Anterior cingulate cortex (tissue), 58 donors: ENCODE results near the gene BFSP1.
A peak's percentile ranks its signal among the peaks of the same experiment; 100 is the strongest.

Experiments used
- DNase-seq, 58 donors: peaks; one replicate each; lab custom pipeline; 2025; lab: John Stamatoyannopoulos, UW

Gene BFSP1

DNA sequence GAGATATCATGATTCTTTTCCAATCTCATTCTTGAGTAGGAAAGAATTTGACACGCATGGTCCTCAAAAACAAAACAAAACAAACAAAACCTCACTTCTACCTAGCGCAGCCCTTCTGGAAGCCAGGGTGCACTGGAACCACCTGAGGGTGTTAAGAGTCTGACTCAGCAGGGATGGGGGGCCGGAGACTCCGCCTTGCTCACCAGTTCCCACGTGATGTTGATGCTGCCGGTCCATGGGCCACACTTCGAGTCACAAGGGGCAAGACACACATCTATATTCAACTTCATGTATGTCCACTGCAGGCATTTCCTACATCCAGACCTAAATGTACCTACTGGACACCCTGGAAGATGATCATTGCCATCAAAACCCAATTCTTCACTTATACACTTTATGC lies 30.4 kb downstream of the BFSP1 start:
- no peak for DNase-seq

DNA sequence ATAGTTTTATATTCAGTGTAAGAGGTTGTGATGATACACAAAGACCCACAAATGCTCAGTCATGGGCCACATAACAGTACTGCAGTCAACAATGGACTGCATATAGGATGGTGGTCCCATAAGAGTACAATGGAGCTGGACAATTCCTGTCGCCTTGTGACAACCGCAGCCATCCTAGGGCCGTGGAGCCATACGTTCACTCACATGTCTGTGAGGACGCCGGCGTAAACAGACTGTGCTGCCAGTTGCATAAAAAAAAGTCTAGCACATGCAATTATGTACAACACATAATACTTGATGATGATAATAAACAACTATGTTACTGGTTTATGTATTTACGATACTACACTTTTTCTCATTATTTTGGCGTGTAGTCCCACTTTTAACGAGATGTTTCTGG lies 30.9 kb downstream of the BFSP1 start:
- no peak for DNase-seq

DNA sequence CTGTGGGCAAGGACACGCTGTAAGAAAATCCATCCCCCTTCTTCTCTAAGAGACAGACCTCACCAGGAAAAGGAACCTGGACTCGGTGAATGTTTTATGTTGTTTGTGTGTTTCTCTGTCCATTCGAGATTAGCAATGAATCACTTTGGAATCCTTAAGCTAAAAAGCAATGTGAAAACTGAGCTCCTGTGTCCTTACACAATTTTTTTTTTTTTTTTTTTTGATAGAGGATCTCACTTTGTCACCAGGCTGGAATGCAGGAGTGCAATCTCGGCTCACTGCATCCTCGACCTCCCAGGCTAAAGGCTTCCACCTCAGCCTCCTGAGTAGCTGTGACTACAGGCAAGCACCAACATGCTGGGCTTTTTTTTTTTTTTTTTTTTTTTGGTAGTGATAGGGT lies 32.1 kb downstream of the BFSP1 start:
- no peak for DNase-seq

DNA sequence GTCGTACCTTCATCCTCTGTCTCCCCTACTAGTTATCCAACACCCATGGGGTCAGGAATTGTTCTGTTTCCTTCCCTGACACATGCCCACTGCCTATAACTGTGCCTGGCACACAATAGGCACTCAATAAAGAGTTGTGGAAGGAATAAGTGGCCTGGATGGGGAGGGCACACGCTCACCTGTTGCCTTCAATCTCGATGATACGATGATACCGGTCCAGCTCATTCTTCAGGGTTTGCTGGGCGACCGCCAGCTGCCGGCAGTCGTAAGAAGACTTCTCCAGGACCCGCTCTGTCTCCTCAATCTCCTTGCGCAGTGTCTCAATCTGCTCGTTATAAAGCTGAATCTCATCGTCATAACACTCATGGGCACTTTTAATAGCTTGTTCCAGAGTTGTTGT lies 32.5 kb downstream of the BFSP1 start:
- no peak for DNase-seq

DNA sequence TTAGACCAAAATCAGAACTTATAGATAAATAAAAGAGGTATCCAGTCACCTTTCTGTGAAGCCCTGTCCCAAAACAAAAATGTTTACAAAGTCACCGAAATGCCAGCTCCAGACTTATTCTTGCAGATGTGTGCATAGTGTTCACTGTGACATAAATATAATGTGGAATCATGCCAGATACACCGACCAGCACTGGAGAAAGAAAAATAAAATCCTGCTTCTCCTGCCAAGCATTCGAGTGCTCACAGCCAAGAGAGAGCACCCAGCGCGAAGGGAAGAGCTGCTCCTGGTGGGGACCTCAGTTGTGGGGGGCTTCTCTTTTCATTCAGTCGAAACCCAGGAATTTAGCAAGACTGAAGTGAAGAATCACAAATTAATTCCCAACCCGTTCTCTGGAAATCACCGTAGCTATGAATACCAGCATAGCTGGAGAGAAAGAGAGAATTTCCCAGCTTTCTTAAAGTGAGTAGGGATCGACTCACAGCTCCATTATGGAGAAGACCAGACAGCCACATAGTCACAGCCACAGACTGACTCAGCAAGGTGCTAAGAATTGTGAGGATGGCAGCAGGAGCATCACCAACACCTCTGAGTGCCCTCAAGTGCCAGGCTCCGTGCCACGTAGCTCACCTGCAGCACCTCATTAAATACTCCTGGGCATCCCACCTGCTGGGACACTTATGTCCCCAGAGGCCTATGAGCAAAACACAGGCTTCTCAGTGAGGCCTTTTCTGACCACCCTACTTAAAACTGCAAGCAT lies 33.2 kb downstream of the BFSP1 start:
- peak in 1 of 58 donors; percentile 3 for DNase-seq

DNA sequence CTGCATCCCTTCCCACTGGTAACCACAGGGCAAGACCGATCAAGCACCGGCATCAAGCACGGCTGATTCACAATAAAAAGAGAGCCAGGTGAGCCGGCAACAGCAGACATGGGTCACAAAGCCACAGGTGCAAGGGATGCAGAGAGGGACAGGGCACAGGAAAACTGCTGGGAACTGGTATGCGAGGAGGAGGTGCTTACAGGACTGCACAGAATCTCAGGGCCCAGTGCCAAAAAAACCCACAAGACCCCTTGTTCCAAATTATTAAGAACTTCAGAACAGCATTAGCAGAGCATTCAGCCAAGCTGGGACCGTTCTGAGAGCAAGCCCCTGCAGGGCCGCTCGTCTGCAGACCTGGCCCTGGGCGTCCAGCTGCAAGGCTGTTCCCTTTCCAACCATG lies 35.4 kb downstream of the BFSP1 start:
- DNase-seq, result no peak

DNA sequence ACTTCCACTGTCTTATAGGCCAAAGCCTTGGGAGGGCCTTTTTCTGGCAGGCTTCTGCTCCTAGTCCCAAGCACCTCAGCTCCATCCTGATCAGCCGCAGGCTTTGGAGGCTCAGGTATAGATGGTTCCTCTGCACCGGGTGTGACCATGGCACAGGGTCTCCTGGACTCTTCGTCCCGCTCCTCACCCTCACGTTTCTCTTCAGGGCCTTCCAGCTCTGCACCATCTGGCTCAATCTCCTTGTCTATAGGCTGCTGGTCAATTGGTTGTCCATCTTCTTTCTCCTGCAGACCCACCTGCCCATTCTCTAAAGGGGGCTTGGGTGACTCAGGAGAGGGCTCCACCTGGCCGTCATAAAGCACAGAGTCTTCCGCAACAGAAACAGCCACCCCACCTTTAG lies 37.0 kb downstream of the BFSP1 start:
- no peak for DNase-seq

DNA sequence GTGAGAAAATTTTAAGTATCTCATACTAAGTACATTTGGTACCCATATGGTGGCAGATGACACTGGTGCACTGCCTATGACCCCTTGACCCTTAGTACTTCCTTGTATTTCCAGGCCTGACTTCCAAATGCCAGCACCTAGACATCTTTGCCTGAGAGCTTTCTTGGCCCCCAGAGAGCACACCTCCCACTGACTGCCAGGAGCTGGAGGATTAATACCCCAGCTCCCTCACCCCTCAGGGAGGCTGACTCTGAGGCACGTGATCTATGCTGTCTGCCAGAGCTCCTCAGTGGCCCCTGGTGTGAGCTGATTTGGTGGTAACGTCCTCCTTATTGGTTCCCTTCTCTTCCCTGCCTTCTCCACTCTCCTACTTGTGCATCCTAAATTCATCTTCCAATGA lies 38.0 kb downstream of the BFSP1 start:
- DNase-seq, result no peak

DNA sequence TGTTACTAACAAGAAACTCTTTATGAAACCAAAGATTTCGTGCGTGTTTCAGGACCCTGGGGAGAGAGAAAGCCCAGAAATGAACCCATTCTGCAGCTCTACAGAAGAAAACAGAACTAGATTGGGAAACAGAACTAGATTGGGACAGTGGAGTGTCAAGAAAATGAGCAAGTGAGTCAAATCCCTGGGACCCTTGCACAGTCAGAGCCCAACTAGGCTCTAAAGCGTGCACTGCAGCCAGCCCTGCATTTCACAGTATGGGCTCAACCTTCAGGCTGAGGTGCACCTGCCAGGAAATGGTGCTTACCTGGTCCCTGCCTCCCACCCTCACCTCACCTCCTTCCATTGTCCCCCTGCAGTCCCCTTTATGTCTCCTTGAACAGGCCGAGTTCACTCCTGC lies 39.7 kb downstream of the BFSP1 start:
- DNase-seq, result no peak

DNA sequence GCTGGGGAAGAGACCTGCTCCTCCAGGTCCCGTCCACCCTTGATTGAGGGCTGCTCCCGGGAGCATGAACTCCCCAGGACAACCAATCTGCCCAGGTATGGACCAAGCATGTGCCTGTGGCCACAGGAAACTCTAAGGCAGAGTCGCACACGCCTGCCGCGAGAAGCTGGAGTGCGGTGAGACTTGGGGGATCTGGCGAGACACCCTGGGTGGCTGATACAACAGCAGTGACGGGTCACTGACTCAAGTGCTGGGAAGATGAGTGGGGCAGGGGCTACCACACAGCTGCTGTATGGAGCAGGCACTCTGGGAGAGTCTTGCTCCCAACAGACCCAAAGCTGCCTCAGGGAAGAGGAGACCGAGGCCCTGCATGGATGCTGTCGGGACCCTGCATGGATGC lies 40.1 kb downstream of the BFSP1 start:
- no peak for DNase-seq

DNA sequence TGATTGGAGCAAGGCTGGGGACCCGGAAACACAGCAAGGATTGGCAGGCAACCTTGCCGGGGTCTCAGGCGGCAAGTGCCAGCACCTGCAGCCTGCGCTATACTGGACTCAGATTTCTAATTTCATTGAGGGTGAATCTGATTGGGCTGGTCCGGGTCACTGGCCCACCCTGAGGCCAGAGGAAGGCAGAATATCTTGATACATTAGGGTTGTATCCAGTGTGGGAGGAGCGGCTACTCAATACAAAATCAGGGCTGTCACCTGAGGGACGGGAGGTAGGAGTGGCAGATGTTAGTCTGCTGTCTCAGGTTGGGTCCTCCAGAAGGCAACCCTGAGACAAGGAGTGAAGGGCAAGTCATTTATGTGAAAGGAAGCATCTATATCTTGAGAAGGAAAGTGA lies 40.7 kb downstream of the BFSP1 start:
- DNase-seq, result no peak

DNA sequence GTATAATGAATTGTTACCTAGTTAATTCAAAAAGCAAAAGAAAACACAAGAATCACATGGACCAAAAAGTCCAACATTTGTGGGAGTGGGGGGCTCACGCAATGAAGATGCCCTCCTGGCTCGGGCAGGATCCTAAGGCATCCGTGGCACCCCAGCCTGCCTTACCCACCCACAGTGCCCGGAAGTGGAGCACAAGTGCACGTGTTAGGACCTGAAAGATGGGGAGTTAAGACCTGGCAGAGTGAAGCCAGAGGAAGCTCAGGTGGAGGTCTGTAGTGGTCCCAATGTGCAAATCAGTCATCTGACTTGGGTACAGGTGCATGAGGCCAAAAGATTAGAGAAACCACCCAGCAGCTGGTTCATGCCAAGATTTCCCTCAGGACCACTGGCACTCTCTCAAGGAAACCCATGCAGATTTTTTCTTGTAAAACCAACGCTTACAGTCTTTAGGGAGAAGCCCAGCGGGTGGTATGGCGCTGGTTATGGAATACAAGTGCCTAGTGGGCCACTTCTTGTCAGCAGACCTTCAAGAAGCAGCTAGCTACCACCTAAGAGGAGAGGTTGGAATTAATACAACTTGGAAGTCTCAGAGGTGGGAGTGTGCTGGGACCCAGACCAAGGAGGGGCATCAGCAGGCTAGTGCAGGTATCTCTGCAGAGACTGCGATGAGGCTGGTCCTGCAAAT lies 42.1 kb downstream of the BFSP1 start:
- no peak for DNase-seq

DNA sequence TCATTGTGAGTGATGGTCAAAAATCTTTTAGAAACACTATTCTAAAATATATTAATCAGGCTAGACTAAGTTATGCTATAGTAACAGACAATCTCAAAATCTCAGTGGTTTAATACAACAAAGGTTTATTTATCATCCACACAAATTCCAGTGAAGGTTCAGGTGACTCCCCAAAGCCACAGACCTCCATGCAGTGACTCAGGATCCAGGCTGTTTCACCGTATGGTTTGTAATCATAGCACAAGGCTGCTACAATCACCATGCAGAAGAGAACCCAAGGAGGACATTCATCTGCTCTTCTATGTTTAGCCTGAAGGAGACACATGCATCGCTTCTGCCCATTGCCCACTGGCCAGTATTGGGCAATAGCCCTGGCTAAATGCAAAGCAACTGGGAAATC lies 46.2 kb downstream of the BFSP1 start:
- no peak for DNase-seq

DNA sequence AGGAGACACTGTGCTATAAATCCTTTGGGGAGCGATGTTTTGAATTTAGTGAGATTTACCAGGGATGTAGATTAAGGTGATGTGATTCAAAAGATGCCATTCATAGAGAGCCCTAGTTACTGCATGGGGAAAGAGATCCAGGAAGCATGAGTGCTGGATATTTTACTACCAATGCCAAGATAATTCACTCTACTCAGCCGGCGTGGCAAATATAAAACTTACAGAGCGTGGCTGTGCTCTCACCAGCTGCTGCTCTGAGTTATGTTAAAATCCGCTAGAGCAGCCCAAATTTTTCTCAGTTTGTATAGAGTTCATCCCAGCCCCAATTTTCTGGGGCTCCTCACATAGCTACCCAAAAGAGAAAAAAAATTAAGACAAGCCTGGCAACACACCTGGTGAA lies 48.6 kb downstream of the BFSP1 start:
- no peak for DNase-seq

DNA sequence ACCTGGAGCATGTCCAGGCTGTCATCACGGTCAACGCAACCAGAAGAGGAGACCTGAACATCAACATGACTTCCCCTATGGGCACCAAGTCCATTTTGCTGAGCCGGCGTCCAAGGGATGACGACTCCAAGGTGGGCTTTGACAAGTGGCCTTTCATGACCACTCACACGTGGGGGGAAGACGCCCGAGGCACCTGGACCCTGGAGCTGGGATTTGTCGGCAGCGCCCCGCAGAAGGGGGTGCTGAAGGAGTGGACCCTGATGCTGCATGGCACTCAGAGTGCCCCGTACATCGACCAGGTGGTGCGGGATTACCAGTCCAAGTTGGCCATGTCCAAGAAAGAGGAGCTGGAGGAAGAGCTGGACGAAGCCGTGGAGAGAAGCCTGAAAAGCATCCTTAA lies 49.5 kb downstream of the BFSP1 start:
- no peak for DNase-seq

DNA sequence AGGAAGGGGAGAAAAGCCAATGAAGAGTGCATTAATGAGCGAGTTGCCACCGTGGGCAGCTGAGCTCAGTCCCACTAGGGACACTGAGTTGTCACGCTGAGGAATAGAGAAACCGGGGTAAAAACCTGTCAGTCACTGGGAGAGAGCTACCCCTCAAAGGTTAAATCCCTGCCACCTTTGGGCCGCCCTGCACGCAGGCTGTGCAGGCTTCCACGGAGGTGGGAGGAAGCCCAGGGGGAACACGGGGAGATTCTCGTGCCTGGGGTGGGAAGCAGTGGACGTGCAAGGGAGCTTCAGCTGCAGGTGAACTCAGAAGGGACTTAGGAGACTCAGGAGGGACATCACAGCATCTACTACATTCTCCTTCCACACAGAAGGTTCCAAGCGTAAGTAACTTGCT lies 50.5 kb downstream of the BFSP1 start:
- DNase-seq, result no peak

DNA sequence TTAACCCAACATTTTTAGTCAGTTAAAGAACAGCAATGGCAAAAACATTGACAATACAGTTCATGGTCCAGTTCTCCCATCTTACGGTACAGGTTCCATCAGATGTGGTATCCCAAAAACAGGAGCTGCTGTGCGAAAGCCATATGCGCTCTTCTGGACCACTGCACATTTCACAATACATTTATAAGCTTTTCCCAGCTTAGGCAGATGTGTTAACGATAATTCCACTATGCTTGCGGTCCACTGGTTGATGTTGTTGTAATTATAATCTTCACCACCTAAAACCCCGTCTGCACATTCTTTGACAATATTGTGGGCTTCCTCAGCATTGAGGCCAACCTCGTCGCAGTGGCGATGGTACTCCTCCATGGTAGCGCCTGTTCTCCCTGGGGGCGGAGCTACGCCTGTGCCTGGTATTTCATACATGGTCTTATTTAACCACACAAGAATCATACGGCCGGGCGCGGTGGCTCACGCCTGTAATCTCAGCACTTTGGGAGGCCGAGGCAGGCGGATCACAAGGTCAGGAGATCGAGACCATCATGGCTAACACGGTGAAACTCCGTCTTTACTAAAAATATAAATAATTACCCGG lies 52.0 kb downstream of the BFSP1 start:
- DNase-seq, result no peak

DNA sequence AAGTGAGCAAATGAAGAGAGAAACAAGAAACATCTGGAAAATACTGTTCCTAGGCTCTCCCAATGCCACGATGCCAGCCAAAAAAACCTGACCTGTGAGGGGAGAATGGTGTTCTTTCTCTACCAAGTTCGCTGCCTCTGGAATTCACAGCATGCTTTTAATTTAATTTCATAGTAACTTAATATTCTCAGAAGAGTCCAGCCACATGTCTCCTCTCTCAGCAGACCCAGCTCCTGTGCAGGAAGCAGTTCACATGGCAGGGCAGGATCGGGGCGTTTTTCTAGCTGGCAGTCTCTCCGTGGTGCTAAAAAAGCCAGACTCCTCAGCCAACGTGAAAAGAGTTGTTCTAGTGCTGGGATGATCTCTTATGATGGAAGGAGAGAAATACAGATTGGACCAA lies 57.5 kb downstream of the BFSP1 start:
- DNase-seq, result no peak

DNA sequence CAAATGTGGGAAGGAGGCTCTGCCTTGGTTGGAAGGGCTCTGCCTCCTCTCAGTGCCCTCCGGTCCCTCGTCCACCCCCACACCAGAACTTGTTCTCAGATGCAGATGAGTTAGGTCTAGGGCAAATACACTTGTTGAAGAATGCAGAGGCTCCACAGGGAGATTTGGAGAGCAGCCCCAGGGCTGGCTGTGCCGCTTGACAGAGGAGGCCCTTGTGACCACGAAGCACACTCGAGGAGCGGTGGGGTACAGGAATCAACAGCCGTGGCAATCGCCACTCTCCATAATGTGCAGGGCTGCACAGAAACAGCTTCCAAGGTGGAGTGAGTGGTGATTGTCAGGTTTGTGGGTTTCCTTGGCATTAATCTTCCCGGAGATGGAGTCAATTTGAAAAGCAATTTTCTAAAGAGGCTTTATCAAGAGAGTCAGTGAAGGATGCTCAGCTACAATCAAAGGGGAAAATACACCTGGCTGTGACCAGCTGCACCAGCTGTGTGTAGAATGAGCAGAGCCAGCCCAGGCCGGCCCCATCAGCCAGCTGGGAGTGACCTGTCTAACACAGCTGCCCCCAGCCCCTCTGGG lies 59.5 kb downstream of the BFSP1 start:
- no peak for DNase-seq

DNA sequence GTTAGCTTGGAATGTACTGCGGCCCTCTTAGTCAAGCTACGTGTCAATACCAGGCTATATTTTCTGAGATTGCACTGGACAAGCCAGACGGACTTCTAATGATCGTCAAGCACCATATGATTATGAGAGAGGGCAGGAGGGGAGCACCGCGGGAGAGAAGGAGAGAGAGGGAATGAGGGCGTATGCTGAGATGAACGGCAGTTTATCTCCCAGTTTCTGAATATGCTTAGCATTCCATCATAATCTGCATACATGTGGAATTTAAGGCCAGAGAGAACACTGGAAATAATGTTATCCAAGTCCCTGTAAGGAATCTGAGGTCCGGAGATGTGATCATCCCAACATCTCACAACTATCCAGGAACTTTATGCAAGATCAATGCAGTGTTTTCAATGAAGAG lies 60.2 kb downstream of the BFSP1 start:
- no peak for DNase-seq

DNA sequence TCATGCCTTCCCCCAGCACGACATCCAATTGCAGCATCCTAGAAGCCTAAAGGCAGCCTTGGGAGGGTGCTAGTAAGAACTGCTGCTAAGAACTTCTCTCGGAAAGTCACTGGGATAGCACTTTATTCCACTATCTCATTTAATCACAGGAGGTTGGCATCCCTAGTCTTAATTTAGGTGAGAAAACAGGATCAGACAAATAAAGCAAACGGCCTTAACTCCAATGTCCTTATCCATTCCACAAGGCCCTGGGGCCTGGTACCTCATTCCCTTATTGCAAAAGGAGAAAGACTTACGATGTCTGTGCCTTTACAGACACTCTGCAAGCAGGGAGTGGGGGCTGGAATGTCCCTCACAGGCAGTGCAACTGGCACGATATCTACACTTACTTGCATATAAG lies 60.7 kb downstream of the BFSP1 start:
- no peak for DNase-seq
